ENCODE measurements around the gene DDX53.

Gene DDX53

DNA sequence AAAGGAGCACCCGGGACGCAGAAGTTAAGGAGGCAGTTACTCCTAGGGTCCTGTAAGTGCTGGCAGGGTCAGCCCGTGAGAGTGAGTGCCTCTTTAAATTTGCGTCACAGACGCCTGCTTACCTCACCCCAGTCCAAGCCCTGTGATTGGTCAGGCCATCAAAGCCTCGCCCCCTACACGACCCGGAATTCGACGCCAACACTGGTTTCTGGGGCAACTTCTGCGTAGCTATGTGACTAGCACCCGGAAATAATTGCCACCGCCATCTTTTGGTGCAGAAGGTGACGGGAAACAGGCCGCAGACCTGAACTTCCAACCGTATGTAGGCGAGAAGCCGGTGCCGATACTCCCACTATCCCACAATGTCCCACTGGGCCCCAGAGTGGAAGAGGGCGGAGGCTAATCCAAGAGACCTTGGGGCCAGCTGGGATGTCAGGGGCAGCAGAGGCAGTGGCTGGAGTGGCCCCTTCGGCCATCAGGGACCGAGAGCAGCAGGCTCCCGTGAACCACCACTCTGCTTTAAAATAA, at the start of gene DDX53:
Gene DDX53, plus strand, starts transcription at position 265 of the 528 bp plus-strand sequence. Its CDS starts 98 bp downstream, at position 363.
- DNase-seq, result no peak

DNA sequence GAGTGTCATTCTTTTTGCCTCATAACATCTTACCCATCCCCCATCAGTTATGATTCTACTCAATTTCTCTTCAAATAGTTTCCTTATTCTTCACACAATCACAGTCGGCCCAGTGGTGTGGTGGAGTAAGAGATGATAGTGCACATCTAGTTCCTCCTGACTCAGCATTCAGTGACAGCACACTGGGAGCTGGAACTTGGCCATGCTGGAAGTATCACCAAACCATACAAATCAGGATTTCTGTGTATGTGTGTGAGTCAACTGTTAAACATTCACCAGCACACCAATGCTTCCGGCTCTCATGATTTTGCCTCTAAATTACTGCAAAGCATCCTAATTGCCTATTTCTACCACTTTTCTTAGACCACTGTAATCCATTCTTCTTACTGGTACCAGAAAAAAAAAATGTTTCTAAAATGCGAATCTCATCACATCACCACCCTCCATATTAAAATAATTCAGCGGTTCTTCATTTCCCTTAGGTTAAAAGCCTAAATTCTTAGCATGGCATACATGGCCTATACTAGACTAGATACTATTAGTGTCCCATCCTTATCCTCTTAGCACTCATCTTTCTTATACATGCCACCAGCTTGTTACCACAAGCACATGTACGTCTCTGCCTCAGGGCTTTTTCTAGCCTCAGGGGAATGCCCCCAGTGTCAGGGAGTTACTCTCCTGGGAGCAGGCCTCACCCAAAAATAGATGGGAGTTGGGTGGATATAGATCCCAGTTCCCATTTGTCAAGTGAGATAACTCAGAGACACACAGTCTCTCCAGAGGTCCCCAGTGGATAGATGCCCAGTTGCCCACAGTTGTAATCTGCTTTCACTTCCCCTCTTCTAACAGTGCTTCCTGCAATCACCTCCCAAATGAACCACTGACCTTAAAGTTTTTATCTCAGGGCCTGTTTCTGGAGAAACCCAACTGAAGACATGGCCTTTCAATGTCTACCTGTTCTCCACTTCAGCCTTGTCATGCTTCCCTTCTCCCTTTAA, 49.2 kb upstream of the DDX53 start:
- DNase-seq, result no peak

DNA sequence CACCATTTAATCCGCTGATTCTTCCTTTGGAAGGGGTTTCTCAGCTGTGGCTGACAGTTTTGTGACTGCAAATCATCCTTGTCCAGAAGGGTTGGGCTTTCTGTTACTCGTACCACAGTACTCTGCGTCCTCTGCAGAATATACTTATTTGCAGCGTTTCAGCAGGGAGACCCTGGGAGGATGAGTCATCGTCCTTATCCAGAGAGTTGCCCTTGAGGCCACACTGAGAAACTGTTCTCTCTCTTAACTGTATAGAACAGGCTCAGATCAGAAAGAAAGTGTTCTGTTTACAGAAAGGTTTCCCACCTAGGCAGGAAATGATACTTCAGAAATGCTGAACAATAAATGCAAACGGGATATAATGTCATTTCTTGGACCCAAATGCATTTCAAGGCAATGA, 47.8 kb upstream of the DDX53 start:
- DNase-seq, result no peak

DNA sequence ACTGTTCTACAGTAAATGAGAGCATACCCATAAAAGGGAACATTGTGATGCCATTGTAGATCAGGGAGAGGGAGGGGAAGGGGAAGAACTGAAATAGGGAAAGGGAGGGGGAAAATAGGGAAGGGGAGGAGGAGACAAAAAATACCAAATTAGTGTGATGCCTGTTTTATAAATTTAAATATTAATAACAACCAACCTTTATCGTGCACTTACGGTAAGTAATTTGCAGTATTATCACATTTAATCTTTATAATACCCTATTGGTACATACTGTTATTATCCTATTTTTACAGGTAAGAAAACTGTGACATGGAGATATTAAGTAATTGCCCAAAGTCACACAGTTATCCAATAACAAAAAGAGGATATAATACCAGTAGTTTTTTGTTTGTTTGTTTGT, 41.5 kb upstream of the DDX53 start:
- DNase-seq, result no peak

DNA sequence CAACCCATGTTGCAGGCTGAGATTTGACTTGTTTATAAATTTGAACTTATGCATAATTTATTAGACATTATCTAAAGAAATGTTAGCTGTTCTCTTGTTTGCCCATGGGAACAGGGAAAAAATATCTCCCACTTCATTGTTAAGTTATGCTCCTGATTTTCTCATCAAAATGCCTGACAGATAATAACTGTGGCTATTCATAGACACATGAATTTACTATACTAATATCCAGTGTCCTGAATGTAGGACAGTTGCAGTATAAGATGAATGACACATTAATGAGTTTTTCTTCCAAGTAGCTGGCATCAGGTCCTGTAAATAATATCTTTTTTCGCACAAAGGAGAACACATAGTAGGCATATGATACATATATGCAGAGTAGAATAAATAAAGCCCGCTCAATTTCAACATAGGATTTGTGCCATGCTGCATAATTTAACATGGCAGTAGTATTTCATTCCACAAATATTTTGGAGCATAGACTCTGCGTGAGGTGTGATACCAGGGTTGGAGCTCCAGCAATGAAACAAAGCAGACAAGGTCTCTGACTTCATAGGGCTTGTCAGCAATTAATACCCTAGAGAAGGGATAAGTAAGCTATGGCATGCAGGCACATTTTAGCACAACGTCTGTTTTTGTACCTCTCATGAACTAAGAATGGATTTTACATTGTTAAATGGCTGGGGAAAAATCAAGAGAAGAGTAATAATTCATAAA, 40.4 kb upstream of the DDX53 start:
- no peak for DNase-seq

DNA sequence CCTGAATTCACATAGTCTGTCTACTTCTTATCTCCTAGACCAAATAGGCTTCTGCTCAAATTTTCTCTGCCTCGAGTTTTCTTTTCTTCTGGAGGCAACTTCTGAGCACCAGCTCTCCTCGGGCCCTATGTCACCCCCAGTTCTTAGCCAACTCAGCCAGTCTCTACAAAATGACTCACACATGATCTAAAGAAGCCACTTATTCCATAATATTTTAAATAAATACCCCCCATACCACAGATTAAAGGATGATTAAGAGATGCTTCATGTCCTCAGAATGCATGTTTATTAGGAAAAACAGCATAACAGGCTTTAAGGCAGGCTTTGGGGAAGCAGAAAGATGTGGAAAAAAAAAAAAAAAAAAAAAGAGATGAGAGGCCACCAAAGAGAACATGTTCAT, 36.6 kb upstream of the DDX53 start:
- no peak for DNase-seq

DNA sequence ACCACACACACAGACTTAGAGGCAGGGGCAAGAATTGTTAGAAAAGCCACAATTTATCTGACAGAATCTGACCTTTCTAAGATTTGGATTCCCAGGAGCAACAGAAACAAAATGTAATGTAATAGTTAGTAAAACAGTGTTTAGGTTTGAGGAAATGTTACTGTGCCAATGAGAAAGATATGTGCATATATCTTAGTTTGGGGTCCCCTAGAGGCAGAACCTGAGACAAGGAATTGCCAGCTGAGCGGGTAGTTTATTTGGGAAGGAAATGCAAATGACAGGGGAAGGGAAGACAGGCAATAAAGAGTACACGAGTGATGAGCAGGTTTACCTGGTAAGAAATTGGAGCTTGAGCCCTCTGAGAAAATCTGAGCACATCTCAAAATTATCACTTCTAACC, 31.3 kb upstream of the DDX53 start:
- DNase-seq, result no peak

DNA sequence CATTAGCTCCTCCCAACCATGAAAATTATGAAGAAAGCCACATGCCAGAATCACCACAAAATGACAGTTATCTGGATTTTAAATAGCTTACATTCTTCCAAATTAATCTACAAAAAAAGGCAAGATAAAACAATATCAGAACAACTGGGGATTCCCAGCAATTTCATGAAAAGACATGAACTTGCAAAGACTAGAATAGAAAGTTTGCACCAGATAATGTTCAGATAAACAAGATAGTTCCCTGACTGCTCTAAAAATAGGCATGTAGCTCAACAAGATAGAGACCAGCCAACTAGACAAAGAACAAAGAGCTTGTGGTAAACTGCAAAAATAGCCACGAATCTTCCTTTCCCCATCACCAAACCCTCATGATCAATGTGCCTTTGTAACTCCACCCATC, 30.3 kb upstream of the DDX53 start:
- DNase-seq, result no peak

DNA sequence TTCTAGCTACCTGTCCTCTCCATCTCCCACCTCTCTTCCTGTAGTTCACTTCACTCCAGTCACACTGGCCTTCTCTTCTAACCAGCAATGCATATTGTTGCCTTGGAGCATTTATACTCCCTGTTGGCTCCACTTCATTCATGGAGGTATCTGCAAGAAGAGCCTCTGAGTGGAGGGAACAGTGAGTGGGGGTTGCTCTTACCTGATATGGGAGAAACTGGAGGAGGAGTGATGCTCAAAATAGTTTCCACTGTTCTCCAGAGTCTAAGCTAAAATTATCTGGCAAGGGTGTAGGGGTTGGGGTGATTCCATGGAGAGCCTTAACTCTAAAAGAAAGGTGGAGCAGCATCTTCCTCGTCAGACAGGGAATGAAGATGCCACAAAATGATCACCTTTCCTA, 28.9 kb upstream of the DDX53 start:
- DNase-seq, result no peak

DNA sequence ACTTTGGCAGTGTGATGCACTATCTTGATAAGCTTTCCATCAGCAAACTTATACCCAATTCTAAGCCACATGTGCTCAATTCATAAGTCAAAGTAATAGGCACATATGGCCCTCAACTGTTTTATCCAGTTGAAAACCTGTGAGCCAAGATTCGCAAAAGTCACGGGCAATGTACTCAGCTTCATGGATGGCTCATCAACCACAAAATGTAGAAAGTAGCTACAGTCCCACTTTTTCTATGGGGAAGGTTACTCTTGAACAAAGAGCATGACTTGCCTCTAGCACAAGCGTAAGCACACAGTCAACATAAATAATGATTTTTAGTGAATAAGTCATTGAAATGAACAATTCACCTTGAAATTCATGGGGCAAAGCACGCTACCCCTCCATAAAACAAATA, 25.1 kb upstream of the DDX53 start:
- DNase-seq, result no peak

DNA sequence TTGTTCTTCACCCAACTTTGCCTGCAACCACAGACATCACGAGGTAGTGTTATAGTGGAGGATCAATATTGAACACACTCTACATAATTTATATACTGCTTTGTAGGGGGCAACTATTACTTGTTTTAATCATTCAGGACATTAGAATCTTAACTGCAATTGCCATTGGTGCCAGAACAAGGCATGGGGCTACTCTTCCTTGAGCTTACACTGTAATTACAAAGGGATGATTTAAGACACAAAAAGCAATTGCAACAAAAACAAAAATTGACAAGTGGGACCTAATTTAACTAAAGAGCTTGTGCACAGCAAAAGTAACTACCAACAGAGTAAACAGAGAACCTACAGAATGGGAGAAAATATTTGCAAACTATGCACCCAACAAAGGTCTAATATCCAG, 24.0 kb upstream of the DDX53 start:
- no peak for DNase-seq

DNA sequence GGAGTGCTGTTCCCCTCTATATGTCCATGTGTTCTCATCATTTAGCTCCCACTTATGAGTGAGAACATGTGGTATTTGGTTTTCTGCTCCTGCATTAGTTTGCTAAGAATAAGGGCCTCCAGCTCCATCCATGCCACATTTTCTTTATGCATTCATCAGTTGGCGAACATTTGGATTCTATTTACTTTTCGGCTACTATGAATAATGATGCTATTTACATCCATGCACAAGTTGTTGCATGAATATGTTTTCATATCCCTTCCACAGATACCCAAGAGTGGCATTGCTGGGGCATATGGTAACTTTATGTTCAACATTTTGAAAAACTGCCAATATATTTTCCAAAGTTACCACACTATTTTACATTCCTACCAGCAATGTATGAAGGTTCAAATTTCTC, 13.8 kb upstream of the DDX53 start:
- DNase-seq, result no peak

DNA sequence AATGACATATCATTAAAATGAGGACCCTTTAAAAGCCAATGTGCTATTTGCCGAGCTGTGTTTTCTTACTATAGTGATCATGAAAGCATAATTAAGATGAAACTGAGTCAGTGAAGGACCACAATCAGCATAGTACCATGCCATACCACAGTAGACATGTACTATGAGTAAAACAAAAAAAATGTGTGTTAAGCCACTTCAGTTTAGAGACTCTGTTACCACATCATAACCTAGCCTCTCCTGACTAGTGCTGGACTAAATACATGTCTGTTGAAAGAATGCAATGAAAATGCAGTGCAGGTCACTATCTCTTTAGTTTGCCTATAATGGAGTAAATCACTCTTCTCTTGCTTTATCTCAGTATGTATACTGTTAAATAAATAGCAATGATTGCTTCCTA, 12.3 kb upstream of the DDX53 start:
- no peak for DNase-seq

DNA sequence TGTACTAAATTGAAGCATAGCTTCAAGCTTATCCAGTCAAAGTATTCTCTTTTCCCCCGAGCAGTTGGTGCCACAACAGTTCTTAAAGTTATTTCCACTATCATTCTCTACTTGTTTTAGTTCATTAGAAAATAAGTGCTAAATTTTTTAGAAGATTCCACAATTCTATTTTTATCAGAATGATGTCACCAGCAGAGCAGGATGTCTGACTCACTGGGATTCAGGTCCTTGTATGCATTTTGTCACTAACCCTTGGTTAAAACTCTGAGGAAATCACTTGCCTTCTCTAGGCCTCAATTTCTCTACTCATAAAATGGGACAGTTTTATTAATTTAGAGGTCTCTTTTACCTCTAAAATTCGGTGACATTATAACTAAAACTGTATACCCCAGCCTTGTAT, 3.4 kb downstream of the DDX53 start:
- no peak for DNase-seq

DNA sequence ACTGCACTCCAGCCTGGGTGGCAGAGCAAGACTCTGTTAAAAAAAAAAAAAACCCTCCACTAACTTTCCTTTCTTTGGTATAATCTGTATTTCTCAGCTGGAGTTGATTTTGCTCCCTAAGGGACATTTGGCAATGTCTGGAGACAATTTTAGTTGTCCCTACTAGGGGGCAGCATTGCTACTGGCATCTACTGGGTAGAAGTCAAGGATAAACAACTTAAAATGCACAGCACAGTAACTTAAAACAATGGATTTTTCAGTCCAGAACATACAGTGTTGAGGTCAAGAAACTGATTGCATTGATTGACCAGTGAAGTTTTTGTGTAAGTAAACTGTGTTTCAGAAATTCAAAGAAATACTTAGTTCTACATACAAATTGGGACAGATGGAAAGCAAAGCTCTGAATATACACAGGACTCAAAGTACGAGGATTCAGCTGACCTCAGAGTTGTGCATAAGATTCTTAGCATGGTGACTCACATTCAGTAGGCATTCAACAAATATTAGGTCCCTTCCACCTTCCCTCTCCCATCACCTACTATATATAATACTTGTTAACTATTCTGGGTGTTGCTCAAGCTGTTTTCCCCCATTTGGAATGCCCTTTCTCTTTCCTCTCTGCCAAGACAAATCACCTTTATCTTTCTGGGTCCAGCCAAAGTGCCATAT, 8.8 kb downstream of the DDX53 start:
- DNase-seq, result no peak

DNA sequence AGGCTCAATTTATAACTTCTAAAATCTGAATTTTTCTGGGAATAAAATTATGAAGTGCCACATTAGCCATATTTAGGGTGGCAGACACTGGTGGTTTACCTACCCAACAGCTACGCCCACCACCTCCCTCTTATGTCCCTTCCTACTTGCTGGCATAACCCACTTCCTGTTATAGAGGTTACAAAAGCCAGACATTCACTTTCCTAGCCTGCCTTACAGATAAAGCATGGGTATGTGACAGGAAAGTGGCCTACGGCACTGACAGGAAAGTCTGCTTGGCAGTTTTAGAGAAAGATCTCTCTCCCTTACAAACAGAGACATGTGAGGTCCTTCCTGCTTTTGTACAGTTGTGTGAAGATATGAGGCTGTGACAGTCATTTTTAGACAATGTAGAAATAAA, 12.4 kb downstream of the DDX53 start:
- no peak for DNase-seq

DNA sequence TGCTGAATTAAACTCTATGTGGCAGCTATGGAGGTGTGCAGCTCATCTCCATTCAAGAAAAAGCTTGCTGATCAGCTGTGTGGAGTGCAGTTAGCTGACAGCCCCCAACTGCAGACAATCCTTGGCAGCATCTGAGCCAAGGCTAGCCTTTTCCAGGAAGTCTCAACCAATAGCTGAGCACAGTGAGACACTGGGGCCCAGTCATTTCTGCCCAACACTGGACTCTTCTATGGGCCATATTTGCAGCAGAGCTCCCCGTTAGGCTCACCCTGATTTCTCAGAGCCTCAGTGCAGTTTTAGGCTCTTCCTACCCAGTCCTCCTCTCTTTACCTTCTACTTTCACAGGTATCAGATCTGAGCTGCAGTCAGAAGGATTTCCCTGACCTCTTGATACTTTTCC, 12.9 kb downstream of the DDX53 start:
- no peak for DNase-seq

DNA sequence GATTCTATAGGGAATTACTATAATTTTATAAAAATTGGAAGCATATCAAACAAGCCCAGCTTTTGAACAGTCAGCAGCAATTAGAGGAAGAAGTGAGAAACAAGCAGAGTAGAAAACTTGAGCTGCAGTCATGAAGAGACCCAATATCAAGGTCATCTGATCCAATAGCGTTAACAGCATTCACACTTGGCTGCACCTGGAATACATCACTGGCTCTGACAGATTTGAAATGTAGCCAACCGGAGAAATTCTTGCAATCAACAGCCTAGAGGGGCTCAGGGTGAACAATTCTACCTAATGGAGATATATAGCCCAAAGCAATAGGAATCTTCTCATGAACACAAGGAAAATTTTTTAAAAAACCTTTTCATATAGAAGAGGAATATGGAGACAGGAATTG, 13.6 kb downstream of the DDX53 start:
- DNase-seq, result no peak

DNA sequence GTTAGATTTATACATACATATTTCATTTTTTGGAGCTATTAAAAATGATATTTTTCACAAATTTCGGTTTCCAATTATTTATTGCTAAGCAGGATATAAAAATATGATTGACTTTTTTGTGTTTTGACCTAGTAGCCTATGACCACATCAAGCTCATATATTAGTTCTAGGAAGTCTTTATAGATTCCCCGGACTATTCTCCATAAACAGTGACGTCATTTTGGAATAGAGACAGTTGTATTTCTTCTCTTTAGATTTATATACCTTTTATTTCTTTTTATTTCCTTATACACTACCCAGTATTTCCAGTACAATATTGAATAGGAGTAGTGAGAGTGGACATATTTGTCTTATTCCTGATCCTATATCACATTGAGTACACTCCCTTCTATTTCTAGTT, 31.8 kb downstream of the DDX53 start:
- DNase-seq, result no peak

DNA sequence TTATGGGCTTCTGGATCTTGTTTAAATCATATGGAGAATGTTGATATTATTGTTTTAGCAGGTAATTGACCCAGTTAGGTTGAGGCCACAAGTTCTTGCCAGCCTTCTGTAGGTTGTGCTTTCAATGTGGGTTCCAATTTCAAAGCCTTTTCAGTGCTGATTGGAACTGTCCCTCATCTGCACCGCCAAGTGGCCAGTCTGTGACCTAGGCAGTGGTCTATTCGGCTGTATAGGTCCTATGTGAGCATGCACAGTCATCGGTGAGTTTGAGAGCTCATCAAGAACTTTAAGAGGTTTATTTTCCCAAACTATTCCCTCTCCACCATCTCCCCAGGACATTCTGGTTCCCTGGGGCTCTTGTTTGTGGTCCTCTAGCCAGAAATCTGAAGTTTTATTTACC, 35.7 kb downstream of the DDX53 start:
- DNase-seq, result no peak

DNA sequence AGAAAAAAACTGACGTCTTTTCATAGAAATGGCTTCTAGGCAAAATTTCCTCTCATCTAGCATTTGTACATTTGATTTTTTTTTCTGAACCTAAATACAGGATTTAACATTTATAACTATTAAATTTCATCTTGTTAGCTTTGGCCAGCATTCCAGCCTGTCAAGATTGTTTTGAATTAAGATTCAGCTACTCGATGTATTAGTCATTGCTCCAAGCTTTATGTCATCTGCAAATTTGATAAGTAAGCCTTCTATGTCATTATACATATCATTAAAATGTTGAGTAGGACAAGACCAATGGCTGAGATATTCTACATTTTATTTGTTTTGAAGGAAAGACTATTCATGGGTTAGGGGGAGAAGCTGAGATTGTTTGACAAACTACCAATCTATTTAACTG, 46.7 kb downstream of the DDX53 start:
- DNase-seq, result no peak

DNA sequence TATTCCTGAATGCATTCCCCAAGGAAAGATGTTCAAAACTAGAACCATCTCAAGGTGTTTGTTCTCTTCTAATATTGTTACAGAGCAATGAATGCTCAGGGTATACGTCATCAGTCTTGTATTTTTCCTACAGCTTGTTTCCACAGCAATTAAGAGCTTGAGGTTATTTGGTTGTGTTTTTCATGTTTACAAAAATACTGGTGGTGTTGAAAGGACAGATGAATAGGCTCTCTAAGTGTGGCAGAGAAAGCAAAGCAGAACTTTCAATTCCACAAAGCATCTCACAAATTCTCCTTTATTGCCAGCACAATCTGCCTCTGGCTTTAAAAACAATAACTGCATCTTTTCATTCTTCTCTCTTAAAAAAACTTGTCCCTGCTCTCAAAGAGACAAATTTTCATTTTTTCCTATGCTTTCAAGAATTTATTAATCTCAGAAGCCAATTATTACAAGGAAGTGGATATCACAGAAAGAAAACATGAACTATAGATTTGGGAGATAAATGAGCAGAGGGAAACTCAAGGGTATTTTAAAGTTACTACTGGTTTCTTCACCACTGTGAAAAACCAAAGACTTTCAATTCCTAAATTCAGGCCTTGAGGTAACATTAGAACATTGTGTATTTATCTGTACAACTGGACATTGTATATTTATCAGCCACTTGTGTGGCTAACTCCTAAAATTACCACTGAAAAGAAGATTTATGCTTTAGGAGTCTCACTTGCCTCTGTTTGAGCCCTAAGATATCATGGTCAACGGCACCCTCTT, 49.2 kb downstream of the DDX53 start:
- no peak for DNase-seq

DNA sequence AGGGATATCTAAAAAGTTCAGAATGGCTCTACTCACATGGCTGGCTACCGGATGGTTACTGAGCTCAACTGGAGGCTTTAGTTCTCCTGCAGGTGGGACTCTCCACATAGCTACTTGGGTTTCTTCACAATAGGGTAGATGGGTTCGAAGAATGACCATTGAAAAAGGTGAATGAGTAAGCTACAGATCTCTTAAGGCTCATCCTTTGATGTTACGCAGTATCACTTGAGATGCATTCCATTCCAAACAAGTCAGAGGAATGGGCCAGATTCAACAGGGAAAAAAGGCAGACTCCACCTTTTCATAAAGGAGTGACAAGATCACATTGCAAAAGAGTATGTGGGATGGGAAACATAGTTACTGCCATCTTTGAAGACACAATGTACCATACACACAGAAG, 52.6 kb downstream of the DDX53 start:
- DNase-seq, result no peak

Data from SIG-M5 (cell line).